K562 (cell line): ENCODE results near the gene SCP2. TPM values are rescaled to one million over a fixed set of nuclear protein-coding genes. Genes with fewer than 3 reads are reported as not detected.

Source experiments
- CEBPG ChIP-seq, 3 experiments: fragments of 200-800 bp in 1 of 3; sonication (Bioruptor generic) in 1 of 3; sonication (generic) in 1 of 3; formaldehyde crosslinking in 1 of 3; IDR thresholded peaks in 2 of 3; conservative IDR thresholded peaks in 1 of 3; 2 replicates each; pipeline versions ENCODE4 v1.6.1 to v1.8.0; 2016 to 2022; ENCODE audit warnings: missing compliant biosample characterization in 2 of 3, missing genetic modification characterization in 2 of 3, mild to moderate bottlenecking in 1 of 3, missing genetic modification reagents in 1 of 3
- FOXP1 ChIP-seq: sonication (generic); formaldehyde crosslinking; IDR thresholded peaks from 2 replicates; pipeline ENCODE4 v1.8.0; 2022; ENCODE audit warnings: mild to moderate bottlenecking, missing genetic modification reagents
- HLTF ChIP-seq: fragments of 450-650 bp; IDR thresholded peaks from 2 replicates; pipeline ENCODE4 v1.6.1; 2016
- ILF3 ChIP-seq: fragments of 450-650 bp; IDR thresholded peaks from 2 replicates; pipeline ENCODE4 v1.6.1; 2018; ENCODE audit warnings: antibody characterized with exemption, mild to moderate bottlenecking, moderate library complexity, borderline replicate concordance
- NFIC ChIP-seq: fragments of 450-650 bp; IDR thresholded peaks from 2 replicates; pipeline ENCODE4 v1.6.1; 2017; ENCODE audit warnings: mild to moderate bottlenecking, inconsistent platforms
- NFRKB ChIP-seq: fragments of 450-650 bp; IDR thresholded peaks from 2 replicates; pipeline ENCODE4 v1.6.1; 2016; ENCODE audit warnings: low read depth
- NR3C1 ChIP-seq: sonication (generic); formaldehyde crosslinking; IDR thresholded peaks from 2 replicates; pipeline ENCODE4 v1.8.1; 2022; ENCODE audit warnings: missing genetic modification reagents
- NRF1 ChIP-seq, 2 experiments: fragments of 450-650 bp; IDR thresholded peaks in 1 of 2; conservative IDR thresholded peaks in 1 of 2; 2 replicates each; pipeline ENCODE4 v1.6.1; 2014; ENCODE audit warnings: mild to moderate bottlenecking in 2 of 2
- POLR2AphosphoS5 ChIP-seq: IDR thresholded peaks from 2 replicates; pipeline ENCODE4 v1.6.1; 2011; ENCODE audit warnings: mild to moderate bottlenecking, low read depth, low read length, moderate library complexity; ENCODE audit not compliant: control insufficient read depth, insufficient read depth
- POLR2B ChIP-seq: fragments of 450-650 bp; IDR thresholded peaks from 2 replicates; pipeline ENCODE4 v1.6.1; 2018; ENCODE audit warnings: low read depth; ENCODE audit not compliant: partially characterized antibody
- POLR3G ChIP-seq: IDR thresholded peaks from 2 replicates; pipeline ENCODE4 v1.6.1; 2011; ENCODE audit not compliant: insufficient read length, insufficient replicate concordance; ENCODE audit errors: extremely low read depth
- RBM14 ChIP-seq: fragments of 200-400 bp; formaldehyde crosslinking; IDR thresholded peaks from 2 replicates; pipeline ENCODE4 v1.6.1; 2018; ENCODE audit warnings: low read depth, mild to moderate bottlenecking, low read length, moderate library complexity, borderline replicate concordance; ENCODE audit not compliant: insufficient read depth
- RFX1 ChIP-seq: fragments of 450-650 bp; IDR thresholded peaks from 2 replicates; pipeline ENCODE4 v1.6.1; 2016; ENCODE audit warnings: mild to moderate bottlenecking, moderate library complexity
- SOX6 ChIP-seq: fragments of 450-650 bp; IDR thresholded peaks from 2 replicates; pipeline ENCODE4 v1.6.1; 2014; ENCODE audit warnings: mild to moderate bottlenecking
- SUPT5H ChIP-seq: fragments of 450-650 bp; IDR thresholded peaks from 2 replicates; pipeline ENCODE4 v1.6.1; 2016
- ZKSCAN1 ChIP-seq: fragments of 150-350 bp; IDR thresholded peaks from 2 replicates; pipeline ENCODE4 v1.6.1; 2016; ENCODE audit warnings: low read depth, low read length
- ZNF184 ChIP-seq: sonication (generic); formaldehyde crosslinking; IDR thresholded peaks from 2 replicates; pipeline ENCODE4 v1.5.0; 2020; ENCODE audit warnings: missing genetic modification reagents
- ZNF197 ChIP-seq: fragments of 200-800 bp; sonication (Bioruptor generic); IDR thresholded peaks from 2 replicates; pipeline ENCODE4 v1.6.1; 2016; ENCODE audit warnings: low read depth, missing genetic modification characterization, missing compliant biosample characterization
- polyA plus RNA-seq, 8 experiments: library from polyadenylated mRNA; depleted of rRNA in 4 of 8; stranded (reverse) in 5 of 8; unstranded in 3 of 8; fragments of >200 nt; fragmentation: Nextera tagmentation in 2 of 8; fragmentation: Illumina TruSeq in 1 of 8; extraction: Ambion mirVana in 2 of 8; extraction: Trizol in 1 of 8; gene quantifications; 2 replicates each; pipeline versions ENCODE4 v1.2.1 to v1.2.3, GENCODE V29; 2011 to 2014; ENCODE audit warnings: inconsistent platforms in 1 of 8, missing spikeins in 1 of 8
- total RNA-seq, 7 experiments: library from RNA; depleted of rRNA in 6 of 7; stranded (reverse); fragments of >200 nt in 6 of 7; fragmentation: Illumina TruSeq in 2 of 7; extraction: Trizol in 2 of 7; gene quantifications; 2 replicates each; pipeline versions ENCODE4 v1.2.1 to v1.2.3, GENCODE V29; 2011 to 2021; ENCODE audit warnings: low replicate concordance in 1 of 7
- TF ChIP-seq, protein P1 (sequence below): sonication (generic); formaldehyde crosslinking; IDR thresholded peaks from 2 replicates; pipeline ENCODE4 v1.8.1; 2023; ENCODE audit warnings: mild to moderate bottlenecking, missing genetic modification reagents
- TF ChIP-seq, protein P2 (sequence below): fragments of 450-650 bp; IDR thresholded peaks from 2 replicates; pipeline ENCODE4 v1.6.1; 2017; ENCODE audit warnings: antibody characterized with exemption, mild to moderate bottlenecking
- TF ChIP-seq, protein P3 (sequence below): fragments of 450-650 bp; formaldehyde crosslinking; IDR thresholded peaks from 2 replicates; pipeline ENCODE4 v1.4.0; 2020; ENCODE audit warnings: mild to moderate bottlenecking, moderate library complexity

SCP2 gene
- total and polyA plus RNA-seq, 9 of the 15 experiments (the other 6 are each of a cell fraction or from before 2014, with no cell fraction given), result 63.8 to 258 (median 106) TPM

DNA sequence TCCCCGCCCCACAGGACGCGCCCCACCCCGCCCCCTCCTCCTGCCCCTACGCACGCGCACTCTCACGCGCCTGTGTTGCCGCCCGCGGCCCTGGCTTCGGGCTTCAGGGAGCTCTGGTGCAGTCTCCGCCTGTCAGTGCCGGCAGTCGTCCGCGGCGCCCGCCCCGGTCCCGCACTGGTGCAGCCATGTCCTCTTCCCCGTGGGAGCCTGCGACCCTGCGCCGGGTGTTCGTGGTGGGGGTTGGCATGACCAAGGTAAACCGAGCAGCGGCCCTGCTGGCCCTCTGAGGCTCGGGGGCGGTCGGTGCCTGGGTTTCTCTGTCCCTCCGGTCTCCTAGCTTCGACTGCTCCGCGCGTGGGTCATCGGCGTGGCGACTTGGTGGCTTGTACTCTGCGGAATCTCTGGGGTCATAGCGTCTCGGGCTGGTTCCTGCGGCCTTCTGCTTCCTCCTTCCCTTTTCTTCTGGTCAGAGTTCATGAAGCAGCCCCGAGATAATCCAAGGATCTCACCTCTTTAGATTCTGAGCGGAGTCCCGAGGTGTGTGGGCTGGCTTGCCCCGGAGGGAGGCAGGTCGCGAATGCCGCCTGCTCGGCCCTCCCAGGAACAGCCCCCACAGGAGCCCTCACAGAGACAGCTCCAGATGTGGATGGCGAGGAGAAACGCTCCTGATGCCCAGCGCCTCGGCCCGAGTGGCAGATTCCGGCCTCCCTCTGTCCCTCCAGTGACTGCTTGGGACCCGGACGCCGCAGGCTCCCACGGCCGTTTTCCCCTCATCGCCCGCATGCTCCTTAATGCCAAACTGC lies at the start of gene SCP2 (continued):
- TF ChIP-seq, protein P1, sequence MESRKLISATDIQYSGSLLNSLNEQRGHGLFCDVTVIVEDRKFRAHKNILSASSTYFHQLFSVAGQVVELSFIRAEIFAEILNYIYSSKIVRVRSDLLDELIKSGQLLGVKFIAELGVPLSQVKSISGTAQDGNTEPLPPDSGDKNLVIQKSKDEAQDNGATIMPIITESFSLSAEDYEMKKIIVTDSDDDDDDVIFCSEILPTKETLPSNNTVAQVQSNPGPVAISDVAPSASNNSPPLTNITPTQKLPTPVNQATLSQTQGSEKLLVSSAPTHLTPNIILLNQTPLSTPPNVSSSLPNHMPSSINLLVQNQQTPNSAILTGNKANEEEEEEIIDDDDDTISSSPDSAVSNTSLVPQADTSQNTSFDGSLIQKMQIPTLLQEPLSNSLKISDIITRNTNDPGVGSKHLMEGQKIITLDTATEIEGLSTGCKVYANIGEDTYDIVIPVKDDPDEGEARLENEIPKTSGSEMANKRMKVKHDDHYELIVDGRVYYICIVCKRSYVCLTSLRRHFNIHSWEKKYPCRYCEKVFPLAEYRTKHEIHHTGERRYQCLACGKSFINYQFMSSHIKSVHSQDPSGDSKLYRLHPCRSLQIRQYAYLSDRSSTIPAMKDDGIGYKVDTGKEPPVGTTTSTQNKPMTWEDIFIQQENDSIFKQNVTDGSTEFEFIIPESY (CRISPR knock-in tag), result 0 out of 2 replicates have a peak, but pooled peaks have one; percentile 23
- peak; percentile 65 for TF ChIP-seq SUPT5H
- no peak for TF ChIP-seq NFRKB
- no peak for TF ChIP-seq RFX1
- TF ChIP-seq POLR2AphosphoS5, result 0 out of 2 replicates have a peak, but pooled peaks have one; percentile 21
- TF ChIP-seq ZKSCAN1, result no peak
- no peak for TF ChIP-seq ZNF197 (CRISPR knock-in tag)
- TF ChIP-seq ZNF184, result no peak
- TF ChIP-seq SOX6, result no peak
- no peak for TF ChIP-seq CEBPG (CRISPR knock-in tag; IDR thresholded peaks at IDR 0.05)
- no peak for TF ChIP-seq CEBPG (tag; conservative IDR thresholded peaks at IDR 0.05 in 1 of 2, IDR thresholded peaks at IDR 0.05 in 1 of 2)
- TF ChIP-seq RBM14, result 0 out of 2 replicates have a peak, but pooled peaks have one; percentile 36
- peak; percentile 78 to 84 for TF ChIP-seq NRF1 (conservative IDR thresholded peaks at IDR 0.05 in 1 of 2, IDR thresholded peaks at IDR 0.05 in 1 of 2)
- TF ChIP-seq FOXP1 (CRISPR knock-in tag), result peak; percentile 75; the same call in 1 of the 2 replicates
- TF ChIP-seq ILF3, result no peak
- TF ChIP-seq HLTF, result no peak
- TF ChIP-seq POLR2B, result peak; percentile 58
- no peak for TF ChIP-seq NR3C1 (CRISPR knock-in tag)
- TF ChIP-seq POLR3G, result no peak
- TF ChIP-seq, protein P2, sequence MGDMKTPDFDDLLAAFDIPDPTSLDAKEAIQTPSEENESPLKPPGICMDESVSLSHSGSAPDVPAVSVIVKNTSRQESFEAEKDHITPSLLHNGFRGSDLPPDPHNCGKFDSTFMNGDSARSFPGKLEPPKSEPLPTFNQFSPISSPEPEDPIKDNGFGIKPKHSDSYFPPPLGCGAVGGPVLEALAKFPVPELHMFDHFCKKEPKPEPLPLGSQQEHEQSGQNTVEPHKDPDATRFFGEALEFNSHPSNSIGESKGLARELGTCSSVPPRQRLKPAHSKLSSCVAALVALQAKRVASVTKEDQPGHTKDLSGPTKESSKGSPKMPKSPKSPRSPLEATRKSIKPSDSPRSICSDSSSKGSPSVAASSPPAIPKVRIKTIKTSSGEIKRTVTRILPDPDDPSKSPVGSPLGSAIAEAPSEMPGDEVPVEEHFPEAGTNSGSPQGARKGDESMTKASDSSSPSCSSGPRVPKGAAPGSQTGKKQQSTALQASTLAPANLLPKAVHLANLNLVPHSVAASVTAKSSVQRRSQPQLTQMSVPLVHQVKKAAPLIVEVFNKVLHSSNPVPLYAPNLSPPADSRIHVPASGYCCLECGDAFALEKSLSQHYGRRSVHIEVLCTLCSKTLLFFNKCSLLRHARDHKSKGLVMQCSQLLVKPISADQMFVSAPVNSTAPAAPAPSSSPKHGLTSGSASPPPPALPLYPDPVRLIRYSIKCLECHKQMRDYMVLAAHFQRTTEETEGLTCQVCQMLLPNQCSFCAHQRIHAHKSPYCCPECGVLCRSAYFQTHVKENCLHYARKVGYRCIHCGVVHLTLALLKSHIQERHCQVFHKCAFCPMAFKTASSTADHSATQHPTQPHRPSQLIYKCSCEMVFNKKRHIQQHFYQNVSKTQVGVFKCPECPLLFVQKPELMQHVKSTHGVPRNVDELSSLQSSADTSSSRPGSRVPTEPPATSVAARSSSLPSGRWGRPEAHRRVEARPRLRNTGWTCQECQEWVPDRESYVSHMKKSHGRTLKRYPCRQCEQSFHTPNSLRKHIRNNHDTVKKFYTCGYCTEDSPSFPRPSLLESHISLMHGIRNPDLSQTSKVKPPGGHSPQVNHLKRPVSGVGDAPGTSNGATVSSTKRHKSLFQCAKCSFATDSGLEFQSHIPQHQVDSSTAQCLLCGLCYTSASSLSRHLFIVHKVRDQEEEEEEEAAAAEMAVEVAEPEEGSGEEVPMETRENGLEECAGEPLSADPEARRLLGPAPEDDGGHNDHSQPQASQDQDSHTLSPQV, result peak; percentile 65; the same call in 1 of the 2 replicates
- 0 out of 2 replicates have a peak, but pooled peaks have one; percentile 8 for TF ChIP-seq NFIC
- TF ChIP-seq, protein P3, sequence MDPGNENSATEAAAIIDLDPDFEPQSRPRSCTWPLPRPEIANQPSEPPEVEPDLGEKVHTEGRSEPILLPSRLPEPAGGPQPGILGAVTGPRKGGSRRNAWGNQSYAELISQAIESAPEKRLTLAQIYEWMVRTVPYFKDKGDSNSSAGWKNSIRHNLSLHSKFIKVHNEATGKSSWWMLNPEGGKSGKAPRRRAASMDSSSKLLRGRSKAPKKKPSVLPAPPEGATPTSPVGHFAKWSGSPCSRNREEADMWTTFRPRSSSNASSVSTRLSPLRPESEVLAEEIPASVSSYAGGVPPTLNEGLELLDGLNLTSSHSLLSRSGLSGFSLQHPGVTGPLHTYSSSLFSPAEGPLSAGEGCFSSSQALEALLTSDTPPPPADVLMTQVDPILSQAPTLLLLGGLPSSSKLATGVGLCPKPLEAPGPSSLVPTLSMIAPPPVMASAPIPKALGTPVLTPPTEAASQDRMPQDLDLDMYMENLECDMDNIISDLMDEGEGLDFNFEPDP (CRISPR knock-in tag), result no peak
